ENCODE measurements around the gene MANEAL. TPM values are rescaled to one million over a fixed set of nuclear protein-coding genes. Genes with fewer than 3 reads are reported as not detected.

Gene MANEAL
- total RNA-seq, 1 experiment from 2014 or later, result 27.8 TPM

DNA sequence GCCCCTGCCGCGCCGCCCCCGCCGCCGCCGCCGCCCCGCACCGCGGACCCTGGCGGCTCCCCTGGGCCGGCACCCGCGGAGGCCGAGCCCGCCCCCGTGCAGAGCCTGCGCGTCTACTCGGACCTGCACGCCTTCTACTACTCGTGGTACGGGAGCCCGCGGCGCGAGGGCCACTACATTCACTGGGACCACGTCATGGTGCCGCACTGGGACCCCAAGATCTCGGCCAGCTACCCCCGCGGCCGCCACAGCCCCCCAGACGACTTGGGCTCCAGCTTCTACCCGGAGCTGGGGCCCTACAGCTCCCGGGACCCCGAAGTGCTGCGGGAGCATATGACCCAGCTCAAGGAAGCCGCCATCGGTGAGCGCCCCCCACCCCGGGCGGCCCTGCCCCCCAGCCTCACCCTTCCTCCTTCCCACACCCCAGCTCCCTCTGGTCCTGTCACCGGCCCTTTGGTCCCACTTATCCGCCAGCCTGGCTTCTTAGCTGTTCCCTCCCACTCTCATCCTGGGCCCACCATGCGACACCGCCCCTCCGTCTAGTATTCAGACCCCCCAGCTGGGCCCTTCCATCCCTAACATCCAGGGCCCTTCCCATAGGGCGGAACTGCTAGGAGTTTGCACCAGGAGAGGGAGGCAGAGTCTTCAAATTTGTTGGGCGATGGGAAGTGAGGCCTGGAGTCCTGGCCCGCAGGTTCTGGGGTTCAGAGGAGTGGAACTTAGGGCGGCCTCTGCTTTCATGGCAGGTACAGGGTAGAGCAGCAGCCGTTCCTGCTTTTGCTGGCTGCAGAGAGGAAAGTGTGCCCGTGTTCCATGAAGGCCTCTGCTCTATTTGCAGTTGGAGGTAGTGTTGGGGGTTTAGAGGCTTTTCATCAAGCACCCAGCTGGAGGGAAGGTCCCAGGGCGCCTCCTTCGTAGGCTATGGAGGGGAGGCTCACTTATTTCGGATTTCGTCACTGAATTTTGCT lies 1.0 kb downstream of the MANEAL start:
- Histone ChIP-seq H3K9me2 (replicated peaks; ENCODE audit: insufficient read depth, low read length) (no peaks in the 10 kb centered on the region), H3K4me2 (ENCODE audit: low read depth, low read length, poor library complexity, severe bottlenecking) (peak overlapping the region; percentile 99), H3K4me1 (ENCODE audit: low read length) (peaks cover 19% of the 10 kb centered on the region), H3K27me3 (ENCODE audit: low read length) (no peaks in the 10 kb centered on the region), H2AFZ (ENCODE audit: low read length) (0 out of 2 replicates have a peak overlapping the region, but pooled peaks have one; percentile 71), H3K27ac (ENCODE audit: low read length) (peak overlapping the region; percentile 34; the same call in 1 of the 2 replicates), H4K20me1 (ENCODE audit: insufficient read depth, low read depth, low read length) (peaks cover 6% of the 10 kb centered on the region; the same call in 1 of the 2 replicates), H3K4me3 (ENCODE audit: low read length) (peak overlapping the region; percentile 85), H3K9ac (ENCODE audit: low read length) (peak overlapping the region; percentile 98), H3K79me2 (ENCODE audit: low read length) (peaks cover 23% of the 10 kb centered on the region), H3K9me3 (ENCODE audit: low read length) (no peaks in the 10 kb centered on the region), H3K36me3 (ENCODE audit: insufficient read depth, low read length) (peaks cover 19% of the 10 kb centered on the region)
- DNase-seq, result peak; percentile 53

DNA sequence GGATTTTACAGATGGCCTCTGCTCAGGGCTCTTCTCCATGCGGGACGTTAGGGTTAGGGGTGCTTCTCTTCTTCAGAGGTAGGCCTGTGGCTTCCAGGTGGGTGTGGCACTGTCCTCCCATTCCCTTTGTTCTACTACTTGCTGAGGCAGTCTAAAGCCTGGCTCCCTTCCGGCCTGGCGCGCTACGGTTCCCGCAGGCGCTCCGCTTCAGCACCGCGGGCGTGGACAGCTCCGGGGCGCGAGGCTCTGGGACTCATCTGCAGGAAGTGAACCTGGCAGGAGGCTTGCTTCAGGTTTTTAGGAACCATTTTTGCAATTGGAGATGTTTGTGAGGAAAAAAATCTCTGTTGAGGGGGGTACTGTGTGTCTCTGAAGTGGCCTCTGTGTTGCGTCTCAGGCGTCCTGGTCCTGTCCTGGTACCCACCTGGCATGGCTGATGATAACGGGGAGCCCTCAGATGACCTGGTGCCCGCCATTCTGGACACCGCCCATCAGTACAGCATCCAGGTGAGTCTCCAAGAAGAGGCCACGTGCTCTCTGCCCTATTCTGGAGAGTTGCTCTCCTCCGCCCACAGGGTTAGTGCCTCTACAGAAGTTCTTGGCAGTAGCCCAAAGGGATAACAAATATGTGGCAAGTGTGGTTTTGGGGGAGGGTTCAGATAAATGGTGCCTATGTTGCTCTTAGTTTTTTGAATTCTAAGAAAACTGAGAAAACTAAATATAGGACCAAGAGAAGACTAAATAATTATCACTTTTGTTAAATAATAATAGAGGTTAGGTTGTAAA lies 1.9 kb downstream of the MANEAL start:
- peak; percentile 38 for DNase-seq
- Histone ChIP-seq H4K20me1 (ENCODE audit: insufficient read depth, low read depth, low read length) (peaks cover 7% of the 10 kb centered on the region; the same call in 1 of the 2 replicates), H3K4me3 (ENCODE audit: low read length) (peak overlapping the region; percentile 85)

DNA sequence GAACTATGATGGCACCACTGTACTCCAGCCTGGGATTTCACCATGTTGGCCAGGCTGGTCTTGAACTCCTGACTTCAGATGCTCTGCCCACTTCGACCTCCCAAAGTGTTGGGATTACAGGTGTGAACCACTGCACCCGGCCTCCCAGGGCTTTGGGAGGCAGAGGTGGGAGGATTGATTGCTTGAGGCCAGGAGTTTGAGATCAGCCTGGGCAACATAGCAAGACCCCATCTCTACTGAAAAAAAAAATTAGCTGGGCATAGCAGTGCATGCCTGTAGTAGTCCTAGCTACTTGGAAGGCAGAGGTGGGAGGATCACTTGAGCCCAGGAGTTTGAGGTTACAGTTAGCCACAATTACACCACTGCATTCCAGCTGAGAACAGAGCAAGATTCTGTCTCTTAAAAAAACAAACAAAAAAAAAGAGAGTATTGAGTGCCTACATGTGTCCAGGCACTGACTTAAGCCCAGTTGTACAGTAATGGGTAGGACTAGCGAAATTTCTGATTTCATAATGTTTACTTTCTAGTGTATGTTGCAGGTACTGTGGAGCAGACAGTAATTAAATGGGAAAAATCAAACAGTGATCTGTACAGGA lies 4.2 kb downstream of the MANEAL start:
- H3K9me2 ChIP-seq (replicated peaks; ENCODE audit: insufficient read depth, low read length), result no peaks in the 10 kb centered on the region
- no peak overlapping the region for H3K4me2 ChIP-seq (ENCODE audit: low read depth, low read length, poor library complexity, severe bottlenecking)
- H4K20me1 ChIP-seq (ENCODE audit: insufficient read depth, low read depth, low read length), result peaks cover 11% of the 10 kb centered on the region; the same call in 1 of the 2 replicates
- H3K4me3 ChIP-seq (ENCODE audit: low read length), result no peak overlapping the region
- H3K9me3 ChIP-seq (ENCODE audit: low read length), result no peaks in the 10 kb centered on the region
- DNase-seq, result no peak
- no peak overlapping the region for H3K27ac ChIP-seq (ENCODE audit: low read length)
- peaks cover 37% of the 10 kb centered on the region for H3K36me3 ChIP-seq (ENCODE audit: insufficient read depth, low read length)
- H2AFZ ChIP-seq (ENCODE audit: low read length), result no peak overlapping the region
- H3K4me1 ChIP-seq (ENCODE audit: low read length), result peaks cover 19% of the 10 kb centered on the region
- no peak overlapping the region for H3K9ac ChIP-seq (ENCODE audit: low read length)
- peaks cover 27% of the 10 kb centered on the region for H3K79me2 ChIP-seq (ENCODE audit: low read length)
- no peaks in the 10 kb centered on the region for H3K27me3 ChIP-seq (ENCODE audit: low read length)

More for the DNA sequence above, 1.9 kb downstream of the MANEAL start:
- Histone ChIP-seq H3K9me3 (ENCODE audit: low read length) (no peaks in the 10 kb centered on the region), H2AFZ (ENCODE audit: low read length) (no peak overlapping the region), H3K27me3 (ENCODE audit: low read length) (no peaks in the 10 kb centered on the region), H3K9me2 (replicated peaks; ENCODE audit: insufficient read depth, low read length) (no peaks in the 10 kb centered on the region), H3K79me2 (ENCODE audit: low read length) (peaks cover 23% of the 10 kb centered on the region), H3K4me2 (ENCODE audit: low read depth, low read length, poor library complexity, severe bottlenecking) (peak overlapping the region; percentile 99), H3K4me1 (ENCODE audit: low read length) (peaks cover 19% of the 10 kb centered on the region), H3K27ac (ENCODE audit: low read length) (no peak overlapping the region), H3K36me3 (ENCODE audit: insufficient read depth, low read length) (peaks cover 24% of the 10 kb centered on the region), H3K9ac (ENCODE audit: low read length) (peak overlapping the region; percentile 98)

GRCh38 chr1:37802439-37802838 lies 8.8 kb downstream of the MANEAL start:
- Histone ChIP-seq H3K27me3 (ENCODE audit: low read length) (no peaks in the 10 kb centered on the region), H3K4me2 (ENCODE audit: low read depth, low read length, poor library complexity, severe bottlenecking) (no peak overlapping the region), H3K36me3 (ENCODE audit: insufficient read depth, low read length) (peaks cover 70% of the 10 kb centered on the region), H3K4me1 (ENCODE audit: low read length) (peaks cover 10% of the 10 kb centered on the region), H3K9me2 (replicated peaks; ENCODE audit: insufficient read depth, low read length) (no peaks in the 10 kb centered on the region), H3K9ac (ENCODE audit: low read length) (no peak overlapping the region), H3K9me3 (ENCODE audit: low read length) (no peaks in the 10 kb centered on the region), H3K4me3 (ENCODE audit: low read length) (no peak overlapping the region), H3K79me2 (ENCODE audit: low read length) (peaks cover 39% of the 10 kb centered on the region), H2AFZ (ENCODE audit: low read length) (no peak overlapping the region), H3K27ac (ENCODE audit: low read length) (no peak overlapping the region), H4K20me1 (ENCODE audit: insufficient read depth, low read depth, low read length) (peaks cover 37% of the 10 kb centered on the region)
- DNase-seq, result no peak

DNA sequence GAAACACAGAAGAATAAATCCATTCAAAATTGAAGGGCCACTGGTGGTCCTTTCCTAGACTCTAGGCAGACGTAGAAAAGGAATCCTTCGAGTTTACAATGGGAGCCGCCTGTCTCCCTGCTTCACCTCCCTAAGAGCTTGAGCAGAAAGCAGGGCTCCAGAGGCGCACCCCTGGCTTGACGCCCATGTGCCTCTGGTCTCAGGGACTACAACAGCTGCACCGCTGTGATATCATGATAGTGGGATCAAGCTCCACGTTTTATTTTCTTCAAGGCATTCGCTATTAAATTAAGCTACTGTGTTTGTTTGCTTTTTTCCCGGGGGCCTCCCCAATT lies 13.5 kb downstream of the MANEAL start:
- Histone ChIP-seq H3K27me3 (ENCODE audit: low read length) (no peaks in the 10 kb centered on the region), H3K9me2 (replicated peaks; ENCODE audit: insufficient read depth, low read length) (no peaks in the 10 kb centered on the region), H3K4me3 (ENCODE audit: low read length) (peak overlapping the region; percentile 86), H3K4me2 (ENCODE audit: low read depth, low read length, poor library complexity, severe bottlenecking) (peak overlapping the region; percentile 96), H3K9ac (ENCODE audit: low read length) (peak overlapping the region; percentile 78), H4K20me1 (ENCODE audit: insufficient read depth, low read depth, low read length) (peaks cover 34% of the 10 kb centered on the region), H3K27ac (ENCODE audit: low read length) (peak overlapping the region; percentile 26; the same call in 1 of the 2 replicates), H3K79me2 (ENCODE audit: low read length) (peaks cover 67% of the 10 kb centered on the region), H3K9me3 (ENCODE audit: low read length) (no peaks in the 10 kb centered on the region), H3K36me3 (ENCODE audit: insufficient read depth, low read length) (peaks cover 48% of the 10 kb centered on the region), H2AFZ (ENCODE audit: low read length) (no peak overlapping the region), H3K4me1 (ENCODE audit: low read length) (peaks cover 43% of the 10 kb centered on the region)
- DNase-seq, result peak; percentile 41

DNA sequence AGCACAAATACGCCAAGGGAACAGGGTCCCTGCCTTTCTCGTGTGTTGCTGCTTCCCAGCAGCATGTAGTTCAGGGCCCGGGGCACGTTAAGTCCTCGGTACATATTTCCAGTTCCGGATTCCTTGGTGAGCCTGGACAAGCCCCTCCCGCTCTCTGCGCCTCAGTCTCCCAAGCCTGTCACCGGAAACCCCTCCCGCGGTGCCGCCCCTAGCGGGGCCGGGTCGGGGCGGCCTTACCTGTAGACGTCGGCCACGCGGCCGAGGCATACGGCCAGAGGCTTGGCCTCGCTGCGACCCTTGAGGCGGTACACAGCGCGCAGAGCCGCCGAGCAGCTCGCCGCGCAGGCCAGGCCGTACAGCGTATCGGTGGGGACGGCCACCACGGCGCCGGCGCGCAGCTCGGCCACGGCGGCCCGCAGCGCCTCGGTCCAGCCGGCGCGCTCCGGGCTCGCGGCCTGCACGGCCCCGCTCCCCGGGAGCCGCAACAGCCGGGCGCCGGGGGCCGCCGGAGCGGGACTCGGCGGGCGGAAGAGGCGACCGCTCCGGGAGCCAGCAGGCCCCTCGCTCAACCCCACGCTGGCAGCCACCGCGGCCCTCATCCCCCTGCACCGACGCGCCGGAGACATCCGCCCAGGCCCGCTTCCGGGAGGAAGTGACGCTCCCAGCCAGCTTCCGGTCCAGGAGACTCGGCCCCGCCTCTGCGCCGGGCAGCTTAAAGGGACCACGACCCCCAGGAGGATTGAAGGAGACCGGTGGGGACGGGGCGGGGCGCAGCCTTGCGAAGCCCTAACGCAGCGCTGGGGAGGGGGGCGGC lies 14.1 kb downstream of the MANEAL start, which contains the start of the genes C1orf122 and YRDC:
Gene C1orf122 (plus strand): TSS at position 236 of the 814 bp plus-strand sequence. CDS start 615 bp downstream, outside the sequence.
Gene YRDC (minus strand): TSS at position 654 of the 814 bp plus-strand sequence. CDS start 28 bp downstream, at position 626.
- DNase-seq, result peak; percentile 97
- Histone ChIP-seq H3K27me3 (ENCODE audit: low read length) (no peaks in the 10 kb centered on the region), H3K9me3 (ENCODE audit: low read length) (no peaks in the 10 kb centered on the region), H3K27ac (ENCODE audit: low read length) (peak within 1 kb of the TSS; percentile 40; the same call in 1 of the 2 replicates), H3K36me3 (ENCODE audit: insufficient read depth, low read length) (peaks cover 43% of the 10 kb centered on the region), H3K4me1 (ENCODE audit: low read length) (peaks cover 43% of the 10 kb centered on the region), H4K20me1 (ENCODE audit: insufficient read depth, low read depth, low read length) (peaks cover 34% of the 10 kb centered on the region), H3K79me2 (ENCODE audit: low read length) (peaks cover 65% of the 10 kb centered on the region), H3K4me2 (ENCODE audit: low read depth, low read length, poor library complexity, severe bottlenecking) (peak within 1 kb of the TSS; percentile 96), H3K9ac (ENCODE audit: low read length) (peak within 1 kb of the TSS; percentile 78), H3K9me2 (replicated peaks; ENCODE audit: insufficient read depth, low read length) (no peaks in the 10 kb centered on the region), H3K4me3 (ENCODE audit: low read length) (peak within 1 kb of the TSS; percentile 86), H2AFZ (ENCODE audit: low read length) (no peak within 1 kb of the TSS)
